Left ventricle myocardium inferior (tissue), 1 donor: ENCODE data around the gene GUCD1. TPM values are rescaled to one million over a fixed set of nuclear protein-coding genes. Genes with fewer than 3 reads are reported as not detected.
A peak's percentile ranks its signal among the peaks of the same experiment; 100 is the strongest.

Source experiments
- DNase-seq: peaks from one replicate; pipeline ENCODE4 v3.0.0-alpha.2; 2020
- H3K27ac ChIP-seq: fragments of 200-600 bp; replicated peaks from 2 replicates; pipeline ENCODE4 v1.8.0; 2021
- H3K27me3 ChIP-seq: fragments of 200-600 bp; 2 replicates; pipeline ENCODE4 v1.8.0; 2021; ENCODE audit warnings: low read depth
- H3K36me3 ChIP-seq: fragments of 200-600 bp; 2 replicates; pipeline ENCODE4 v1.8.0; 2021
- H3K4me1 ChIP-seq: fragments of 200-600 bp; 2 replicates; pipeline ENCODE4 v1.8.0; 2021
- H3K4me3 ChIP-seq: fragments of 200-600 bp; 2 replicates; pipeline ENCODE4 v1.8.0; 2021; ENCODE audit warnings: mild to moderate bottlenecking, moderate library complexity
- H3K9me3 ChIP-seq: fragments of 200-600 bp; replicated peaks from 2 replicates; pipeline ENCODE4 v1.8.0; 2021
- CTCF ChIP-seq: fragments of 200-600 bp; IDR thresholded peaks from 2 replicates; pipeline ENCODE4 v1.8.0; 2021; ENCODE audit warnings: antibody characterized with exemption, mild to moderate bottlenecking, borderline replicate concordance
- intact Hi-C: fragments of 100-400 bp; cut with micrococcal nuclease; formaldehyde crosslinking; loops from one replicate; pipeline ENCODE4 v1.11.0; 2022
- total RNA-seq: library from RNA; stranded (reverse); fragmentation: NEBNext Ultra II Directional; extraction: Animal tissue kit (Norgen Biotek cat#: 25700); gene quantifications from one replicate; pipeline ENCODE4 v1.2.1, GENCODE V29; 2021
- donor health status: DM: no; HTN: yes; CAD: no; lungs with severe emphysema.

GUCD1 gene
- total RNA-seq, 1 donor from 2014 or later, result 203 TPM

GRCh38 chr22:24496234-24496633, 58.7 kb downstream of the GUCD1 start:
- intact Hi-C loops, result no loop called here

GRCh38 chr22:24495365-24495675, 59.6 kb downstream of the GUCD1 start:
- no peak for DNase-seq
- Histone ChIP-seq H3K27ac (no peak overlapping the region), H3K27me3 (peaks cover 11% of the 10 kb centered on the region), H3K36me3 (no peaks in the 10 kb centered on the region), H3K4me1 (peaks cover 12% of the 10 kb centered on the region), H3K9me3 (no peaks in the 10 kb centered on the region), H3K4me3 (no peak overlapping the region)
- intact Hi-C loops, result no loop called here
- TF ChIP-seq CTCF, result no peak

More at GRCh38 chr22:24496234-24496633, 58.7 kb downstream of the GUCD1 start:
- Histone ChIP-seq H3K36me3 (no peaks in the 10 kb centered on the region), H3K27ac (no peak overlapping the region), H3K27me3 (peaks cover 11% of the 10 kb centered on the region), H3K4me3 (no peak overlapping the region), H3K9me3 (no peaks in the 10 kb centered on the region), H3K4me1 (peaks cover 22% of the 10 kb centered on the region)
- DNase-seq, result no peak
- no peak for TF ChIP-seq CTCF

GRCh38 chr22:24494528-24495364, 60.2 kb downstream of the GUCD1 start, which contains the start of gene UPB1:
Gene UPB1, plus strand, starts transcription at chr22:24495332. Its CDS starts 72 bp downstream, at chr22:24495404.
- Histone ChIP-seq H3K4me3 (peak within 1 kb of the TSS; percentile 51), H3K36me3 (no peaks in the 10 kb centered on the region), H3K4me1 (peaks cover 8% of the 10 kb centered on the region), H3K27ac (no peak within 1 kb of the TSS), H3K27me3 (peaks cover 11% of the 10 kb centered on the region), H3K9me3 (no peaks in the 10 kb centered on the region)
- TF ChIP-seq CTCF, result no peak
- intact Hi-C loops, result no loop called here
- DNase-seq, result no peak

GRCh38 chr22:24494167-24494527, 60.8 kb downstream of the GUCD1 start:
- Histone ChIP-seq H3K4me3 (peak overlapping the region; percentile 51), H3K9me3 (no peaks in the 10 kb centered on the region), H3K4me1 (peaks cover 8% of the 10 kb centered on the region), H3K27me3 (peaks cover 11% of the 10 kb centered on the region), H3K36me3 (no peaks in the 10 kb centered on the region), H3K27ac (no peak overlapping the region)
- intact Hi-C loops, result no loop called here
- TF ChIP-seq CTCF, result no peak
- no peak for DNase-seq

- intact Hi-C loops, result no loop called here
- no peaks in the 10 kb centered on the region for H3K36me3 ChIP-seq
- peaks cover 8% of the 10 kb centered on the region for H3K4me1 ChIP-seq
- DNase-seq, result no peak
- H3K9me3 ChIP-seq, result no peaks in the 10 kb centered on the region
- peaks cover 11% of the 10 kb centered on the region for H3K27me3 ChIP-seq
- TF ChIP-seq CTCF, result no peak
- H3K4me3 ChIP-seq, result no peak overlapping the region
- no peak overlapping the region for H3K27ac ChIP-seq
These were observed 62.5 kb downstream of the GUCD1 start for GRCh38 chr22:24492391-24492790.

Other genes with a start within 250 kb of the GUCD1 start
- 3.6 TPM for gene ADORA2A, start 127.5 kb downstream of the GUCD1 start, total RNA-seq
- 1.1 TPM for gene UPB1, start 59.8 kb downstream of the GUCD1 start, total RNA-seq
- gene SNRPD3, start 861 bp upstream of the GUCD1 start, total RNA-seq, result 69.9 TPM
- 5.6 TPM for gene LRRC75B, start 37.9 kb upstream of the GUCD1 start, total RNA-seq
- 1.1 TPM for gene GGT1, start 48.1 kb upstream of the GUCD1 start, total RNA-seq
- not detected for gene PIWIL3, start 219.6 kb upstream of the GUCD1 start, total RNA-seq